HepG2 (cell line): ENCODE measurements around the gene B4GALT2. TPM values are rescaled to one million over a fixed set of nuclear protein-coding genes. Genes with fewer than 3 reads are reported as not detected.

ENCODE experiments used
- GATAD1 ChIP-seq: IDR thresholded peaks from 2 replicates; pipeline ENCODE4 v1.6.1; 2016; ENCODE audit warnings: missing genetic modification reagents, missing compliant biosample characterization
- GFI1 ChIP-seq: sonication (generic); formaldehyde crosslinking; IDR thresholded peaks from 2 replicates; pipeline ENCODE4 v1.5.0; 2020; ENCODE audit warnings: missing genetic modification reagents, mild to moderate bottlenecking, borderline replicate concordance
- GPN1 ChIP-seq: sonication (generic); formaldehyde crosslinking; IDR thresholded peaks from 2 replicates; pipeline ENCODE4 v1.5.1; 2020; ENCODE audit warnings: missing genetic modification reagents, borderline replicate concordance
- HNRNPH1 ChIP-seq: fragments of 200-400 bp; formaldehyde crosslinking; optimal IDR thresholded peaks from 2 replicates; pipeline ENCODE3; 2017; ENCODE audit warnings: mild to moderate bottlenecking, low read depth, low read length
- HOXA7 ChIP-seq: sonication (generic); formaldehyde crosslinking; IDR thresholded peaks from 2 replicates; pipeline ENCODE4 v1.8.1; 2022; ENCODE audit warnings: mild to moderate bottlenecking, missing genetic modification reagents, moderate library complexity
- JUNB ChIP-seq: sonication (generic); formaldehyde crosslinking; IDR thresholded peaks from 2 replicates; pipeline ENCODE4 v1.8.0; 2022; ENCODE audit warnings: missing genetic modification reagents, mild to moderate bottlenecking, borderline replicate concordance
- SNRNP70 ChIP-seq: fragments of 200-400 bp; formaldehyde crosslinking; IDR thresholded peaks from 2 replicates; pipeline ENCODE4 v1.6.1; 2017; ENCODE audit warnings: mild to moderate bottlenecking, low read depth, low read length, moderate library complexity
- THAP11 ChIP-seq: IDR thresholded peaks from 2 replicates; pipeline ENCODE4 v1.6.1; 2016; ENCODE audit warnings: missing biosample characterization, missing genetic modification reagents
- ZBTB8A ChIP-seq: sonication (generic); formaldehyde crosslinking; IDR thresholded peaks from 2 replicates; pipeline ENCODE4 v1.4.0; 2020; ENCODE audit warnings: mild to moderate bottlenecking, low read depth, missing genetic modification reagents, borderline replicate concordance
- ZNF12 ChIP-seq: sonication (generic); formaldehyde crosslinking; IDR thresholded peaks from 2 replicates; pipeline ENCODE4 v1.5.0; 2020; ENCODE audit warnings: missing genetic modification reagents
- ZNF264 ChIP-seq: sonication (generic); formaldehyde crosslinking; IDR thresholded peaks from 2 replicates; pipeline ENCODE4 v1.4.0; 2020; ENCODE audit warnings: missing genetic modification reagents
- ZNF33A ChIP-seq: sonication (generic); formaldehyde crosslinking; IDR thresholded peaks from 2 replicates; pipeline ENCODE4 v1.5.1; 2020; ENCODE audit warnings: missing genetic modification reagents, mild to moderate bottlenecking, moderate library complexity, borderline replicate concordance
- ZNF510 ChIP-seq: sonication (generic); formaldehyde crosslinking; IDR thresholded peaks from 2 replicates; pipeline ENCODE4 v1.4.0; 2020; ENCODE audit warnings: low read depth, mild to moderate bottlenecking, missing genetic modification reagents
- ZNF598 ChIP-seq: sonication (generic); formaldehyde crosslinking; IDR thresholded peaks from 2 replicates; pipeline ENCODE4 v1.5.1; 2020; ENCODE audit warnings: mild to moderate bottlenecking, missing genetic modification reagents, borderline replicate concordance
- polyA plus RNA-seq, 8 experiments: library from polyadenylated mRNA; depleted of rRNA in 3 of 8; stranded (reverse) in 7 of 8; unstranded in 1 of 8; fragments of >200 nt; fragmentation: Illumina TruSeq in 4 of 8; extraction: Trizol in 4 of 8; gene quantifications; 2 replicates each; pipeline versions ENCODE4 v1.2.1 to v1.2.3, GENCODE V29; 2011 to 2016; ENCODE audit warnings: low read depth in 4 of 8, missing spikeins in 1 of 8, mixed read lengths in 1 of 8; ENCODE audit not compliant: insufficient read depth in 1 of 8
- total RNA-seq, 5 experiments: library from RNA; depleted of rRNA; stranded (reverse); fragments of >200 nt; fragmentation: Illumina TruSeq; extraction: Trizol; gene quantifications; 2 replicates each; pipeline ENCODE4 v1.2.3, GENCODE V29; 2016; ENCODE audit warnings: low read depth in 1 of 5
- TF ChIP-seq, protein P1 (sequence below): IDR thresholded peaks from 2 replicates; pipeline ENCODE4 v1.6.1; 2016; ENCODE audit warnings: low read depth, control low read depth
- TF ChIP-seq, protein P2 (sequence below): sonication (generic); formaldehyde crosslinking; IDR thresholded peaks from 2 replicates; pipeline ENCODE4 v1.4.0; 2020; ENCODE audit warnings: low read depth, missing genetic modification reagents
- TF ChIP-seq, protein P3 (sequence below): sonication (generic); formaldehyde crosslinking; conservative IDR thresholded peaks from 2 replicates; pipeline ENCODE4 v1.4.0; 2020; ENCODE audit warnings: missing genetic modification reagents
- TF ChIP-seq, protein P4 (sequence below): sonication (generic); formaldehyde crosslinking; IDR thresholded peaks from 2 replicates; pipeline ENCODE4 v1.5.1; 2020; ENCODE audit warnings: mild to moderate bottlenecking, missing genetic modification reagents

The B4GALT2 gene
- total and polyA plus RNA-seq, 2 of the 13 experiments (the other 11 are each of a cell fraction or from before 2014, with no cell fraction given), result 41.9 to 78.0 TPM

DNA sequence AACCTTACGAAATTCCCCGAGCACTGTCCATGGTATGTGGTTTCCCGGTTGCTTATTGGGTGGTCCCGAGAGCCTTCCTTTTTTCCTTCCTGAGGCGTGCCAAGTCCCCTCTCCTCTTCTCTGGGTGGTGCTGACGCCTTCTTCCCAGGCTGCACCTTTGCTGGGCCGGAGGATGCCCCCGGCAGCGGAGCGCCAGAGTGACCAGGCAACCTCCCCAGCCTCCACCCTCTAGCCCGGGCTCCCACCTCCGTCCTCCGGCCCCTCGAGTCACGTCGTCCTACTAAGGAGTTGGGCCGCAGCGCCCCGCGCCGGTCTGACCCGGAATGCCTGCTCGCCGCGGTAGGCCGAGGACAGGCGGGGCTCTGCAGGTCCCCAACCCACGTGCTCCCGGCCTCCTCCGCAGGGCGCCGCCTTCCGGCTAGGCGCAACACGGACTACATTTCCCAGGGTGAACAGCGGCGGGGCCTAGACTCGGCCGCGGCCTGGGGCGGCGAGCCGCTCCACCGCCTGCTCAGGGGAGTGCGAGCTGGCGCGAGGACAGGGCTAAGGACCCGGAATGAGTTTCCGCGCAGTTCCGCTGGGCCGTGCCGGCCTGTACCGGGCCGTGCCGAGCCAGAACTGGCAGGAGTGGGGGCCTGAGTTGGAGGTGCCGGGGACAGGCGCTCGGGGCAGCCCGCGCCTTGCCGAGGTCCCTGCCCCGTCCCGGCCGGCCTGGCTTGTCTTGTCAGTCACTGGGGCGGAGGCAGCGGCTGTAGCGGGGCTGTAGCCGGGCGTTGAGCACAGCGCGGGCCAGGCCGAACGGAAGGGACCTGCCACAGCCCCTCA lies 32.6 kb upstream of the B4GALT2 start, which contains the start of gene IPO13 (continued):
- TF ChIP-seq GPN1 (CRISPR knock-in tag) (no peak), THAP11 (CRISPR knock-in tag) (peak; percentile 100), ZNF264 (no peak; the same call in 1 of the 2 replicates), ZNF33A (CRISPR knock-in tag) (no peak), HOXA7 (CRISPR knock-in tag) (0 out of 2 replicates have a peak, but pooled peaks have one; percentile 49), ZNF12 (CRISPR knock-in tag) (0 out of 2 replicates have a peak, but pooled peaks have one; percentile 4), SNRNP70 (no peak), ZNF510 (CRISPR knock-in tag) (peak; percentile 94), GFI1 (CRISPR knock-in tag) (peak; percentile 66; the same call in 1 of the 2 replicates), JUNB (CRISPR knock-in tag) (no peak), ZNF598 (CRISPR knock-in tag) (peak; percentile 78; the same call in 1 of the 2 replicates), ZBTB8A (CRISPR knock-in tag) (peak; percentile 78; the same call in 1 of the 2 replicates), HNRNPH1 (no peak), GATAD1 (CRISPR knock-in tag) (peak; percentile 85)
- TF ChIP-seq, protein P1, sequence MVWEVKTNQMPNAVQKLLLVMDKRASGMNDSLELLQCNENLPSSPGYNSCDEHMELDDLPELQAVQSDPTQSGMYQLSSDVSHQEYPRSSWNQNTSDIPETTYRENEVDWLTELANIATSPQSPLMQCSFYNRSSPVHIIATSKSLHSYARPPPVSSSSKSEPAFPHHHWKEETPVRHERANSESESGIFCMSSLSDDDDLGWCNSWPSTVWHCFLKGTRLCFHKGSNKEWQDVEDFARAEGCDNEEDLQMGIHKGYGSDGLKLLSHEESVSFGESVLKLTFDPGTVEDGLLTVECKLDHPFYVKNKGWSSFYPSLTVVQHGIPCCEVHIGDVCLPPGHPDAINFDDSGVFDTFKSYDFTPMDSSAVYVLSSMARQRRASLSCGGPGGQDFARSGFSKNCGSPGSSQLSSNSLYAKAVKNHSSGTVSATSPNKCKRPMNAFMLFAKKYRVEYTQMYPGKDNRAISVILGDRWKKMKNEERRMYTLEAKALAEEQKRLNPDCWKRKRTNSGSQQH (CRISPR knock-in tag), result peak; percentile 80; the same call in 1 of the 2 replicates
- TF ChIP-seq, protein P2, sequence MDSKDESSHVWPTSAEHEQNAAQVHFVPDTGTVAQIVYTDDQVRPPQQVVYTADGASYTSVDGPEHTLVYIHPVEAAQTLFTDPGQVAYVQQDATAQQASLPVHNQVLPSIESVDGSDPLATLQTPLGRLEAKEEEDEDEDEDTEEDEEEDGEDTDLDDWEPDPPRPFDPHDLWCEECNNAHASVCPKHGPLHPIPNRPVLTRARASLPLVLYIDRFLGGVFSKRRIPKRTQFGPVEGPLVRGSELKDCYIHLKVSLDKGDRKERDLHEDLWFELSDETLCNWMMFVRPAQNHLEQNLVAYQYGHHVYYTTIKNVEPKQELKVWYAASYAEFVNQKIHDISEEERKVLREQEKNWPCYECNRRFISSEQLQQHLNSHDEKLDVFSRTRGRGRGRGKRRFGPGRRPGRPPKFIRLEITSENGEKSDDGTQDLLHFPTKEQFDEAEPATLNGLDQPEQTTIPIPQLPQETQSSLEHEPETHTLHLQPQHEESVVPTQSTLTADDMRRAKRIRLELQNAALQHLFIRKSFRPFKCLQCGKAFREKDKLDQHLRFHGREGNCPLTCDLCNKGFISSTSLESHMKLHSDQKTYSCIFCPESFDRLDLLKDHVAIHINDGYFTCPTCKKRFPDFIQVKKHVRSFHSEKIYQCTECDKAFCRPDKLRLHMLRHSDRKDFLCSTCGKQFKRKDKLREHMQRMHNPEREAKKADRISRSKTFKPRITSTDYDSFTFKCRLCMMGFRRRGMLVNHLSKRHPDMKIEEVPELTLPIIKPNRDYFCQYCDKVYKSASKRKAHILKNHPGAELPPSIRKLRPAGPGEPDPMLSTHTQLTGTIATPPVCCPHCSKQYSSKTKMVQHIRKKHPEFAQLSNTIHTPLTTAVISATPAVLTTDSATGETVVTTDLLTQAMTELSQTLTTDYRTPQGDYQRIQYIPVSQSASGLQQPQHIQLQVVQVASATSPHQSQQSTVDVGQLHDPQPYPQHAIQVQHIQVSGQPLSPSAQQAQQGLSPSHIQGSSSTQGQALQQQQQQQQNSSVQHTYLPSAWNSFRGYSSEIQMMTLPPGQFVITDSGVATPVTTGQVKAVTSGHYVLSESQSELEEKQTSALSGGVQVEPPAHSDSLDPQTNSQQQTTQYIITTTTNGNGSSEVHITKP (CRISPR knock-in tag), result peak; percentile 65
- TF ChIP-seq, protein P3, sequence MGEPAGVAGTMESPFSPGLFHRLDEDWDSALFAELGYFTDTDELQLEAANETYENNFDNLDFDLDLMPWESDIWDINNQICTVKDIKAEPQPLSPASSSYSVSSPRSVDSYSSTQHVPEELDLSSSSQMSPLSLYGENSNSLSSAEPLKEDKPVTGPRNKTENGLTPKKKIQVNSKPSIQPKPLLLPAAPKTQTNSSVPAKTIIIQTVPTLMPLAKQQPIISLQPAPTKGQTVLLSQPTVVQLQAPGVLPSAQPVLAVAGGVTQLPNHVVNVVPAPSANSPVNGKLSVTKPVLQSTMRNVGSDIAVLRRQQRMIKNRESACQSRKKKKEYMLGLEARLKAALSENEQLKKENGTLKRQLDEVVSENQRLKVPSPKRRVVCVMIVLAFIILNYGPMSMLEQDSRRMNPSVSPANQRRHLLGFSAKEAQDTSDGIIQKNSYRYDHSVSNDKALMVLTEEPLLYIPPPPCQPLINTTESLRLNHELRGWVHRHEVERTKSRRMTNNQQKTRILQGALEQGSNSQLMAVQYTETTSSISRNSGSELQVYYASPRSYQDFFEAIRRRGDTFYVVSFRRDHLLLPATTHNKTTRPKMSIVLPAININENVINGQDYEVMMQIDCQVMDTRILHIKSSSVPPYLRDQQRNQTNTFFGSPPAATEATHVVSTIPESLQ (CRISPR knock-in tag), result no peak; the same call in 1 of the 2 replicates
- TF ChIP-seq, protein P4, sequence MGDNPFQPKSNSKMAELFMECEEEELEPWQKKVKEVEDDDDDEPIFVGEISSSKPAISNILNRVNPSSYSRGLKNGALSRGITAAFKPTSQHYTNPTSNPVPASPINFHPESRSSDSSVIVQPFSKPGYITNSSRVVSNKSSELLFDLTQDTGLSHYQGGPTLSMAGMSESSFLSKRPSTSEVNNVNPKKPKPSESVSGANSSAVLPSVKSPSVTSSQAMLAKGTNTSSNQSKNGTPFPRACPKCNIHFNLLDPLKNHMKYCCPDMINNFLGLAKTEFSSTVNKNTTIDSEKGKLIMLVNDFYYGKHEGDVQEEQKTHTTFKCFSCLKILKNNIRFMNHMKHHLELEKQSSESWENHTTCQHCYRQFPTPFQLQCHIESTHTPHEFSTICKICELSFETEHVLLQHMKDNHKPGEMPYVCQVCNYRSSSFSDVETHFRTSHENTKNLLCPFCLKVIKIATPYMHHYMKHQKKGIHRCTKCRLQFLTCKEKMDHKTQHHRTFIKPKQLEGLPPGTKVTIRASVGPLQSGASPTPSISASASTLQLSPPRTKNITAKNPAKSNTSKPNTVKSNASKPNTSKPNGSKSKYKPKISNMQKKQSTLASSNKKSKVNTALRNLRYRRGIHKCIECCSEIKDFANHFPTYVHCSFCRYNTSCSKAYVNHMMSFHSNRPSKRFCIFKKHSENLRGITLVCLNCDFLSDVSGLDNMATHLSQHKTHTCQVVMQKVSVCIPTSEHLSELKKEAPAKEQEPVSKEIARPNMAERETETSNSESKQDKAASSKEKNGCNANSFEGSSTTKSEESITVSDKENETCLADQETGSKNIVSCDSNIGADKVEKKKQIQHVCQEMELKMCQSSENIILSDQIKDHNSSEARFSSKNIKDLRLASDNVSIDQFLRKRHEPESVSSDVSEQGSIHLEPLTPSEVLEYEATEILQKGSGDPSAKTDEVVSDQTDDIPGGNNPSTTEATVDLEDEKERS (CRISPR knock-in tag), result peak; percentile 85; the same call in 1 of the 2 replicates
